Loucy (cell line): ENCODE measurements around the gene CACNA1S.

Experiments used
- H2AFZ ChIP-seq: fragments of 200-600 bp; sonication (generic); 2 replicates; pipeline ENCODE4 v1.6.0; 2016; ENCODE audit warnings: antibody characterized with exemption, mild to moderate bottlenecking, low read length, moderate library complexity
- H3F3A ChIP-seq: fragments of 200-600 bp; 2 replicates; pipeline ENCODE4 v1.6.0; 2016; ENCODE audit warnings: antibody characterized with exemption, low read depth, mild to moderate bottlenecking
- H3K27me3 ChIP-seq: fragments of 200-600 bp; sonication (generic); 2 replicates; pipeline ENCODE4 v1.6.1; 2014; ENCODE audit warnings: low read length, mild to moderate bottlenecking; ENCODE audit not compliant: insufficient read depth, poor library complexity, severe bottlenecking
- H3K36me3 ChIP-seq: fragments of 200-600 bp; sonication (generic); 2 replicates; pipeline ENCODE4 v1.6.1; 2016; ENCODE audit warnings: low read length; ENCODE audit not compliant: insufficient read depth
- H3K4me1 ChIP-seq: fragments of 200-600 bp; sonication (generic); 2 replicates; pipeline ENCODE4 v1.5.1; 2014; ENCODE audit warnings: low read length, mild to moderate bottlenecking; ENCODE audit not compliant: insufficient read depth, poor library complexity, severe bottlenecking
- H3K4me2 ChIP-seq: fragments of 200-600 bp; sonication (generic); 2 replicates; pipeline ENCODE4 v1.6.0; 2014; ENCODE audit warnings: antibody characterized with exemption, low read length, low read depth, mild to moderate bottlenecking; ENCODE audit not compliant: poor library complexity, severe bottlenecking
- H3K4me3 ChIP-seq: fragments of 200-600 bp; sonication (generic); 2 replicates; pipeline ENCODE4 v1.5.1; 2014; ENCODE audit warnings: low read length, mild to moderate bottlenecking, mixed read lengths; ENCODE audit not compliant: poor library complexity, severe bottlenecking
- H3K79me2 ChIP-seq: fragments of 200-600 bp; sonication (generic); 2 replicates; pipeline ENCODE4 v1.6.1; 2014; ENCODE audit warnings: low read length; ENCODE audit not compliant: insufficient read depth
- H3K9ac ChIP-seq: fragments of 200-600 bp; sonication (generic); 2 replicates; pipeline ENCODE4 v1.6.0; 2014; ENCODE audit warnings: mild to moderate bottlenecking, low read depth, low read length, moderate library complexity; ENCODE audit not compliant: poor library complexity, severe bottlenecking
- H3K9me2 ChIP-seq: fragments of 200-600 bp; sonication (generic); replicated peaks from 2 replicates; pipeline ENCODE4 v1.6.1; 2016; ENCODE audit warnings: low read depth, low read length, mixed read lengths
- H3K9me3 ChIP-seq: fragments of 200-600 bp; sonication (generic); 2 replicates; pipeline ENCODE4 v1.6.1; 2014; ENCODE audit warnings: mild to moderate bottlenecking, antibody characterized with exemption, low read length, low read depth; ENCODE audit not compliant: insufficient read depth
- H4K20me1 ChIP-seq: fragments of 200-600 bp; sonication (generic); 2 replicates; pipeline ENCODE4 v1.6.0; 2014; ENCODE audit warnings: antibody characterized with exemption, low read length, mild to moderate bottlenecking; ENCODE audit not compliant: insufficient read depth, poor library complexity, severe bottlenecking
- CTCF ChIP-seq: fragments of 200-600 bp; sonication (generic); conservative IDR thresholded peaks from 2 replicates; pipeline ENCODE4 v1.5.1; 2014; ENCODE audit warnings: mild to moderate bottlenecking, antibody characterized with exemption, low read length
- EZH2phosphoT487 ChIP-seq: fragments of 200-600 bp; IDR thresholded peaks from 2 replicates; pipeline ENCODE4 v1.6.1; 2018; ENCODE audit warnings: antibody characterized with exemption, mild to moderate bottlenecking, moderate library complexity, borderline replicate concordance

The CACNA1S gene

DNA sequence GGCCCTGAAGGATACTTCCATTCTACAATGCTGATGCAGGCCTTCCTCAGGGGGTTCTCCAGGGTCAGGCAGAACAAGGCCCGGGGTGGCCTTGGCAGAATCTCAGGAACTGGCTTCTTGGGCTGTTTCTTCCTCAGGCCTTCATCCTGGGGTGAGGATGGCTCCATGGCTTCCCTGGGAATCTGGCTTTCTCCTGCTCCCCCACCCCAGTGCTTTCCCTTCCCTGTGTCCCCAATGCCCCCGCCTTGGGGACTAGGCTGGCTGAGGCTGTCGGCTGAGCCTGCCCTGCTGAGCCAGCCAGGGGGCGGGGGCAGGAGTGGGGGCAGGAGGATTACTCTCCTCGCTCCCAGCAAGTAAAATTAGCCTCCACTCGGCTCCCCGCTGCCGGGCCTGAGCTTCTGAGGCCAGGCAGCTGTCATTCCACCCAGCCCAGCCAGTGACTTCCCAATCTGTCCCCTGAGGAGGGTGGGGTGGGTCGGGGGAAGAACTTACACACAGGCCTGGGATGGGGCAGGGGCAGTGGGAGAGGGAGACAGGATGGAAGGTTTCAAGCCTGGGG is at the start of gene CACNA1S:
TSS of gene CACNA1S (minus strand) at position 254 of the 559 bp plus-strand sequence. CDS start at position 167, 87 bp downstream.
- Histone ChIP-seq H3K4me2 (no peak within 1 kb of the TSS), H4K20me1 (no peaks in the 10 kb centered on the region)

DNA sequence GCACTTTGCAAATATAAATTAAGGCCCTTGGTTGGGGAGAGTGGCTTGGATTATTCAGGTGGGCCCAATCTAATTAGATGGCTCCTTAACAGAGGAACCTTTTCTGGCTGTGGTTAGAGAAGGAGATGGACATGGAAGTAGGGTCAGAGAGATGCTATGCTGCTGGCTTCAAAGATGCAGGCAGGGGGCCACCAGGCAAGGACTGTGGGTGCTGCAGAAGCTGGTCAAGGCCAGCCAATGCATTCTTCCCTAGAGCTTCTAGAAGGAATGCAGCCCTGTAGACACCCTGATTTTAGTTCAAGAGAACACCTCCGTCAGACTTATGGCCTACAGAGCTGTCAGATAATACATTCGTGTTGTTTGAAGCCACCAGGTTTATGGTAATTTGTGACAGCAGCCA is 45.7 kb upstream of the CACNA1S start:
- Histone ChIP-seq H3K4me2 (no peak overlapping the region), H3K4me1 (peaks cover 12% of the 10 kb centered on the region), H3K36me3 (no peaks in the 10 kb centered on the region), H3K9me2 (no peaks in the 10 kb centered on the region), H3K79me2 (peaks cover 10% of the 10 kb centered on the region), H2AFZ (no peak overlapping the region), H3K9ac (no peak overlapping the region), H4K20me1 (no peaks in the 10 kb centered on the region), H3F3A (no peaks in the 10 kb centered on the region), H3K4me3 (no peak overlapping the region), H3K27me3 (no peaks in the 10 kb centered on the region), H3K9me3 (no peaks in the 10 kb centered on the region)
- TF ChIP-seq EZH2phosphoT487, result no peak
- TF ChIP-seq CTCF, result no peak

More for the DNA sequence above, at the start of gene CACNA1S:
- TF ChIP-seq CTCF (no peak), EZH2phosphoT487 (no peak)
- Histone ChIP-seq H3K9me2 (no peaks in the 10 kb centered on the region), H3K27me3 (no peaks in the 10 kb centered on the region), H3K4me3 (no peak within 1 kb of the TSS), H3K9me3 (no peaks in the 10 kb centered on the region), H3K9ac (no peak within 1 kb of the TSS), H3K79me2 (no peaks in the 10 kb centered on the region), H3K36me3 (no peaks in the 10 kb centered on the region), H2AFZ (no peak within 1 kb of the TSS), H3F3A (no peaks in the 10 kb centered on the region), H3K4me1 (peaks cover 5% of the 10 kb centered on the region)

- no peaks in the 10 kb centered on the region; the same call in 1 of the 2 replicates for H3K36me3 ChIP-seq
- H3K9ac ChIP-seq, result no peak overlapping the region
- no peak overlapping the region for H3K4me3 ChIP-seq
- H3K79me2 ChIP-seq, result peaks cover 11% of the 10 kb centered on the region
- peaks cover 18% of the 10 kb centered on the region for H3K4me1 ChIP-seq
- H3K9me3 ChIP-seq, result no peaks in the 10 kb centered on the region
- no peaks in the 10 kb centered on the region for H3F3A ChIP-seq
- no peaks in the 10 kb centered on the region for H3K27me3 ChIP-seq
- TF ChIP-seq CTCF, result no peak
- no peaks in the 10 kb centered on the region for H4K20me1 ChIP-seq
- no peak overlapping the region for H2AFZ ChIP-seq
- H3K4me2 ChIP-seq, result no peak overlapping the region
- H3K9me2 ChIP-seq, result no peaks in the 10 kb centered on the region
Measured at GRCh38 chr1:201156819-201157218, 44.6 kb upstream of the CACNA1S start.
